GM10248 (cell line): ENCODE measurements around the gene COL4A1.

Experiments used
- CTCF ChIA-PET: fragments of 300-600 bp; sonication (Branson Sonifier 250); formaldehyde crosslinking; extraction: SDS; loops from one replicate; lab custom pipeline; 2021; ENCODE audit warnings: antibody characterized with exemption; lab: Yijun Ruan, JAX
- POLR2A ChIA-PET: fragments of 350-650 bp; sonication (Branson Sonifier 250); formaldehyde crosslinking; extraction: SDS; loops from one replicate; lab custom pipeline; 2020; ENCODE audit warnings: antibody characterized with exemption; lab: Yijun Ruan, JAX
- DNase-seq: peaks from one replicate; pipeline ENCODE4 v3.0.0; 2012; ENCODE audit errors: extremely low spot score
- CTCF ChIP-seq: IDR thresholded peaks from 2 replicates; pipeline ENCODE4 v1.5.1; 2012; ENCODE audit warnings: mild to moderate bottlenecking, low read depth; ENCODE audit errors: extremely low read depth, missing control alignments, control extremely low read depth

Gene COL4A1

GRCh38 chr13:110305949-110306339, 1.0 kb downstream of the COL4A1 start:
- POLR2A ChIA-PET, result no interaction called here
- TF ChIP-seq CTCF, result no peak
- CTCF ChIA-PET, result interaction anchor here (0.9 kb wide), 1 partner anchor 10 kb away, joined by 3 read pairs; no protein-coding TSS in a partner anchor
- DNase-seq, result no peak

- TF ChIP-seq CTCF, result no peak
- no peak for DNase-seq
- ChIA-PET CTCF (interaction anchor here (0.9 to 2.1 kb wide), 3 partner anchors 8 to 106 kb away, joined by 3 to 5 read pairs (median 3); no protein-coding TSS in a partner anchor), POLR2A (no interaction called here)
Measured at GRCh38 chr13:110305544-110305943, 1.4 kb downstream of the COL4A1 start.

GRCh38 chr13:110305001-110305400, 2.0 kb downstream of the COL4A1 start:
- POLR2A ChIA-PET, result no interaction called here
- TF ChIP-seq CTCF, result no peak
- CTCF ChIA-PET, result interaction anchor here (1.1 to 2.1 kb wide), 2 partner anchors 9 to 107 kb away, joined by 3 to 5 read pairs; no protein-coding TSS in a partner anchor
- DNase-seq, result no peak

GRCh38 chr13:110304256-110304655, 2.7 kb downstream of the COL4A1 start:
- TF ChIP-seq CTCF, result no peak
- no peak for DNase-seq
- ChIA-PET POLR2A (no interaction called here), CTCF (interaction anchor here (2.1 kb wide), 1 partner anchor 108 kb away, joined by 5 read pairs; no protein-coding TSS in a partner anchor)

- DNase-seq, result no peak
- TF ChIP-seq CTCF, result no peak
- CTCF ChIA-PET, result interaction anchor here (2.1 kb wide), 1 partner anchor 108 kb away, joined by 5 read pairs; no protein-coding TSS in a partner anchor
- POLR2A ChIA-PET, result no interaction called here
Measured at GRCh38 chr13:110303644-110304043, 3.3 kb downstream of the COL4A1 start.

GRCh38 chr13:110302997-110303396, 4.0 kb downstream of the COL4A1 start:
- ChIA-PET CTCF (no interaction called here), POLR2A (no interaction called here)
- TF ChIP-seq CTCF, result no peak
- DNase-seq, result no peak
